ENCODE measurements around the gene MVB12B.

- TF ChIP-seq GATA2 (IDR thresholded peaks at IDR 0.05; ENCODE audit: low read depth, low read length), result no peak
- TF ChIP-seq GATA3 (IDR thresholded peaks at IDR 0.05; ENCODE audit: low read depth, low read length), result no peak
Observed at GRCh38 chr9:126428534-126429175, 102.0 kb downstream of the MVB12B start.
